DOHH2 (cell line): ENCODE results near the gene ACADL.

Experiments used
- H3F3A ChIP-seq: fragments of 200-600 bp; sonication (generic), shearing (Covaris generic); 2 replicates; pipeline ENCODE4 v1.6.0; 2016; ENCODE audit warnings: antibody characterized with exemption, mild to moderate bottlenecking; ENCODE audit not compliant: control insufficient read depth, insufficient read depth
- H3K27ac ChIP-seq: fragments of 200-600 bp; sonication (generic); 2 replicates; pipeline ENCODE4 v1.5.1; 2014; ENCODE audit warnings: low read depth, mild to moderate bottlenecking, low read length, moderate library complexity
- H3K27me3 ChIP-seq: fragments of 200-600 bp; sonication (generic); 2 replicates; pipeline ENCODE4 v1.6.1; 2014; ENCODE audit warnings: mild to moderate bottlenecking, low read length, mixed read lengths; ENCODE audit not compliant: control insufficient read depth
- H3K36me3 ChIP-seq: fragments of 200-600 bp; sonication (generic); 2 replicates; pipeline ENCODE4 v1.6.1; 2014; ENCODE audit warnings: mild to moderate bottlenecking, low read length, moderate library complexity, mixed read lengths; ENCODE audit not compliant: control insufficient read depth
- H3K4me1 ChIP-seq: fragments of 200-600 bp; sonication (generic); 2 replicates; pipeline ENCODE4 v1.6.1; 2014; ENCODE audit warnings: mild to moderate bottlenecking, low read length, mixed read lengths; ENCODE audit not compliant: control insufficient read depth
- H3K4me2 ChIP-seq: fragments of 200-600 bp; sonication (generic); 2 replicates; pipeline ENCODE4 v1.6.0; 2014; ENCODE audit warnings: mild to moderate bottlenecking, low read length, moderate library complexity
- H3K4me3 ChIP-seq: fragments of 200-600 bp; sonication (generic); 2 replicates; pipeline ENCODE4 v1.5.1; 2014; ENCODE audit warnings: mild to moderate bottlenecking, low read length, mixed read lengths
- H3K79me2 ChIP-seq: fragments of 200-600 bp; sonication (generic); 2 replicates; pipeline ENCODE4 v1.6.1; 2014; ENCODE audit warnings: mild to moderate bottlenecking, low read length, mixed read lengths; ENCODE audit not compliant: control insufficient read depth
- H3K9me2 ChIP-seq: fragments of 200-600 bp; sonication (generic); replicated peaks from 2 replicates; pipeline ENCODE4 v1.6.1; 2014; ENCODE audit warnings: mild to moderate bottlenecking, low read length, mixed read lengths; ENCODE audit not compliant: control insufficient read depth
- H3K9me3 ChIP-seq: fragments of 200-600 bp; sonication (generic); 2 replicates; pipeline ENCODE4 v1.6.1; 2014; ENCODE audit warnings: antibody characterized with exemption, low read length, mixed read lengths; ENCODE audit not compliant: control insufficient read depth, insufficient read depth
- H4K20me1 ChIP-seq: fragments of 200-600 bp; sonication (generic); 2 replicates; pipeline ENCODE4 v1.6.0; 2014; ENCODE audit warnings: low read depth, mild to moderate bottlenecking, antibody characterized with exemption, low read length, moderate library complexity; ENCODE audit not compliant: control insufficient read depth, insufficient read depth
- CTCF ChIP-seq: fragments of 200-600 bp; sonication (generic); IDR thresholded peaks from one replicate; pipeline ENCODE4 v1.5.1; 2014; ENCODE audit warnings: antibody characterized with exemption, mild to moderate bottlenecking, low read depth, low read length; ENCODE audit not compliant: poor library complexity, severe bottlenecking
- EZH2phosphoT487 ChIP-seq: fragments of 200-600 bp; sonication (generic); IDR thresholded peaks from 2 replicates; pipeline ENCODE4 v1.6.1; 2017; ENCODE audit warnings: borderline replicate concordance, mild to moderate bottlenecking, antibody characterized with exemption, low read length, moderate library complexity, mixed read lengths

Gene ACADL

GRCh38 chr2:210250622-210251021 lies 25.4 kb upstream of the ACADL start:
- Histone ChIP-seq H3K4me3 (no peak overlapping the region), H3K4me2 (no peak overlapping the region), H3K79me2 (no peaks in the 10 kb centered on the region), H3K4me1 (no peaks in the 10 kb centered on the region), H3K9me3 (no peaks in the 10 kb centered on the region), H3K36me3 (no peaks in the 10 kb centered on the region), H3F3A (no peaks in the 10 kb centered on the region), H3K27ac (no peak overlapping the region), H3K27me3 (no peaks in the 10 kb centered on the region; the same call in 1 of the 2 replicates), H3K9me2 (no peaks in the 10 kb centered on the region), H4K20me1 (no peaks in the 10 kb centered on the region)
- no peak for TF ChIP-seq CTCF
- TF ChIP-seq EZH2phosphoT487: no peak

GRCh38 chr2:210233487-210233886 lies 8.2 kb upstream of the ACADL start:
- H4K20me1 ChIP-seq: no peaks in the 10 kb centered on the region
- no peak overlapping the region for H3K4me3 ChIP-seq
- H3K4me1 ChIP-seq: no peaks in the 10 kb centered on the region
- H3K27me3 ChIP-seq: peaks cover 5% of the 10 kb centered on the region; the same call in 1 of the 2 replicates
- no peak overlapping the region for H3K4me2 ChIP-seq
- H3K9me2 ChIP-seq: no peaks in the 10 kb centered on the region
- no peaks in the 10 kb centered on the region for H3K9me3 ChIP-seq
- no peaks in the 10 kb centered on the region for H3K79me2 ChIP-seq
- H3K27ac ChIP-seq: no peak overlapping the region
- H3K36me3 ChIP-seq: no peaks in the 10 kb centered on the region
- H3F3A ChIP-seq: no peaks in the 10 kb centered on the region
- TF ChIP-seq EZH2phosphoT487: no peak
- no peak for TF ChIP-seq CTCF

GRCh38 chr2:210230984-210231383 lies 5.7 kb upstream of the ACADL start:
- H3K27ac ChIP-seq: no peak overlapping the region
- TF ChIP-seq EZH2phosphoT487: no peak
- no peak for TF ChIP-seq CTCF

GRCh38 chr2:210230518-210230917 lies 5.3 kb upstream of the ACADL start:
- 0 out of 2 replicates have a peak, but pooled peaks cover 2% of the 10 kb centered on the region for H3K27me3 ChIP-seq
- no peaks in the 10 kb centered on the region for H3K36me3 ChIP-seq
- H3K4me3 ChIP-seq: no peak overlapping the region
- no peak overlapping the region for H3K27ac ChIP-seq
- no peaks in the 10 kb centered on the region for H3K4me1 ChIP-seq
- H3F3A ChIP-seq: no peaks in the 10 kb centered on the region
- H3K79me2 ChIP-seq: no peaks in the 10 kb centered on the region
- no peak overlapping the region for H3K4me2 ChIP-seq
- H4K20me1 ChIP-seq: no peaks in the 10 kb centered on the region
- TF ChIP-seq EZH2phosphoT487: no peak
- H3K9me3 ChIP-seq: no peaks in the 10 kb centered on the region
- H3K9me2 ChIP-seq: no peaks in the 10 kb centered on the region

More at GRCh38 chr2:210230984-210231383, 5.7 kb upstream of the ACADL start:
- H3K9me2 ChIP-seq: no peaks in the 10 kb centered on the region
- H3K36me3 ChIP-seq: no peaks in the 10 kb centered on the region
- no peaks in the 10 kb centered on the region for H3K9me3 ChIP-seq
- H3K4me2 ChIP-seq: no peak overlapping the region
- H3K4me3 ChIP-seq: no peak overlapping the region
- no peaks in the 10 kb centered on the region for H3K79me2 ChIP-seq
- no peaks in the 10 kb centered on the region for H4K20me1 ChIP-seq
- no peaks in the 10 kb centered on the region for H3K4me1 ChIP-seq
- H3K27me3 ChIP-seq: 0 out of 2 replicates have a peak, but pooled peaks cover 2% of the 10 kb centered on the region
- no peaks in the 10 kb centered on the region for H3F3A ChIP-seq
